Fibroblast of skin of right biceps (primary cell): ENCODE results near the gene ARRB2.
A peak's percentile ranks its signal among the peaks of the same experiment; 100 is the strongest.

Experiments
- DNase-seq: peaks from one replicate; pipeline ENCODE4 v3.0.0-alpha.2; 2013

The ARRB2 gene

GRCh38 chr17:4733073-4733531 lies 22.7 kb downstream of the ARRB2 start:
- no peak for DNase-seq

GRCh38 chr17:4734857-4735475 lies 24.5 kb downstream of the ARRB2 start:
- DNase-seq, result no peak

GRCh38 chr17:4735876-4736651 lies 25.6 kb downstream of the ARRB2 start:
- no peak for DNase-seq

GRCh38 chr17:4738136-4739121 lies 28.0 kb downstream of the ARRB2 start:
- DNase-seq, result no peak

- peak; percentile 10 for DNase-seq
Measured at GRCh38 chr17:4739122-4740024, 28.9 kb downstream of the ARRB2 start, which contains the start of the genes CXCL16 and ZMYND15. CXCL16 (minus strand) TSS chr17:4739928; CDS start chr17:4739339, 589 bp downstream. ZMYND15 (plus strand) TSS chr17:4739833; CDS start chr17:4740549, 716 bp downstream.

- DNase-seq, result no peak
Measured at GRCh38 chr17:4740025-4740351, 29.6 kb downstream of the ARRB2 start.

- DNase-seq, result no peak
Measured at GRCh38 chr17:4740584-4740983, 30.2 kb downstream of the ARRB2 start.

GRCh38 chr17:4741544-4741943 lies 31.1 kb downstream of the ARRB2 start:
- no peak for DNase-seq

GRCh38 chr17:4742133-4742532 lies 31.7 kb downstream of the ARRB2 start:
- no peak for DNase-seq

GRCh38 chr17:4742629-4743028 lies 32.2 kb downstream of the ARRB2 start:
- no peak for DNase-seq

- no peak for DNase-seq
Measured at GRCh38 chr17:4743216-4743615, 32.8 kb downstream of the ARRB2 start.

GRCh38 chr17:4743898-4744297 lies 33.5 kb downstream of the ARRB2 start:
- DNase-seq, result no peak

GRCh38 chr17:4744999-4745969 lies 34.9 kb downstream of the ARRB2 start:
- DNase-seq, result no peak

GRCh38 chr17:4747847-4748246 lies 37.4 kb downstream of the ARRB2 start:
- no peak for DNase-seq

- no peak for DNase-seq
Measured at GRCh38 chr17:4748686-4749085, 38.3 kb downstream of the ARRB2 start.

GRCh38 chr17:4750606-4751005 lies 40.2 kb downstream of the ARRB2 start:
- no peak for DNase-seq

GRCh38 chr17:4751932-4752331 lies 41.5 kb downstream of the ARRB2 start:
- DNase-seq, result peak; percentile 21

GRCh38 chr17:4753392-4753791 lies 43.0 kb downstream of the ARRB2 start:
- no peak for DNase-seq

GRCh38 chr17:4759776-4760236 lies 49.4 kb downstream of the ARRB2 start:
- no peak for DNase-seq

- no peak for DNase-seq
Measured at GRCh38 chr17:4764595-4764994, 54.2 kb downstream of the ARRB2 start.

GRCh38 chr17:4766201-4766600 lies 55.8 kb downstream of the ARRB2 start:
- DNase-seq, result no peak
